Spinal cord (tissue), 10 donors: ENCODE measurements around the gene SGPL1. TPM values are rescaled to one million over a fixed set of nuclear protein-coding genes. Genes with fewer than 3 reads are reported as not detected.

ENCODE experiments used
- DNase-seq, 6 donors: peaks; one replicate each; pipeline versions ENCODE4 v3.0.0 to v3.0.0-alpha.2; 2013 to 2015; ENCODE audit warnings: low spot score in 6 of 6, low read depth in 4 of 6
- H3K27ac ChIP-seq: one replicate; pipeline ENCODE4 v1.5.1; 2013; ENCODE audit warnings: low read depth, low read length, control low read depth
- H3K27me3 ChIP-seq: one replicate; pipeline ENCODE4 v1.6.1; 2013; ENCODE audit warnings: low read length; ENCODE audit not compliant: control insufficient read depth, insufficient read depth
- H3K36me3 ChIP-seq: one replicate; pipeline ENCODE4 v1.6.1; 2013; ENCODE audit warnings: low read length; ENCODE audit not compliant: control insufficient read depth, insufficient read depth
- H3K4me1 ChIP-seq: one replicate; pipeline ENCODE4 v1.6.1; 2013; ENCODE audit warnings: low read length; ENCODE audit not compliant: control insufficient read depth, insufficient read depth
- H3K4me3 ChIP-seq: one replicate; pipeline ENCODE4 v1.5.1; 2013; ENCODE audit warnings: low read depth, low read length, control low read depth
- H3K9me3 ChIP-seq: one replicate; pipeline ENCODE4 v1.6.1; 2013; ENCODE audit warnings: low read length; ENCODE audit not compliant: control insufficient read depth, insufficient read depth
- WGBS: methylation state at CpG from one replicate; pipeline ENCODE4 v1.1.5; 2013; ENCODE audit warnings: missing lambda C conversion rate; ENCODE audit not compliant: insufficient coverage; 5-methylcytosine and 5-hydroxymethylcytosine counted together
- polyA plus RNA-seq, 2 donors: library from polyadenylated mRNA; unstranded; fragments of 120-200 nt; gene quantifications; one replicate each; pipeline ENCODE4 v1.2.1, GENCODE V29; 2013; ENCODE audit not compliant: insufficient read length in 2 of 2
- total RNA-seq, 2 donors: library from RNA; depleted of rRNA in 1 of 2; stranded (reverse); fragments of 120-200 nt in 1 of 2; fragments of >200 nt in 1 of 2; gene quantifications; one replicate each; pipeline versions ENCODE4 v1.2.3 to v1.2.4, GENCODE V29; 2013 to 2014
- donor health status: healthy.

Gene SGPL1
- total and polyA plus RNA-seq, 4 donors = 40.8 to 53.1 (median 49.2) TPM

DNA sequence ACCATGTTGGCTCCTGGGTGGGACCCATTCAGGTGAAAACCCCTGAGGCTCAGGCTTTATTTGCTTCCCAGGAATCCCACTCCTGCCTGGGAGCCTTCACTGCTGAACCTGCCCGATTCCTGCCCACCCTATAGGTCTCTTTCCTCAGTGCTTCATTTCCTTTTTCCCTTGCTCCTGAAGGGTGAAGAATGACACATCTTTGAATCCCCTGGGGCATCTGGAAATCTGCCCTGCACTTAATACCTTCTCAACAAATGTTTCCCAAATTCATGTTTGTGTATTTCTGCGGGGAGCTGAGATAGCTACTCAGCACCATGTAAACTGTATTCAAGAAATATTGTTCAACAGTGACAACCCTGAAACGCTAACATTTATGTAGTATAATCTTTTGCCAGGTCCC lies 82.9 kb downstream of the SGPL1 start:
- Histone ChIP-seq H3K27me3 (no peaks in the 10 kb centered on the region), H3K4me1 (peaks cover 8% of the 10 kb centered on the region), H3K4me3 (no peak overlapping the region), H3K9me3 (no peaks in the 10 kb centered on the region), H3K27ac (no peak overlapping the region), H3K36me3 (no peaks in the 10 kb centered on the region)
- no CpG with 5 or more reads among the region's 3 CpGs for WGBS
- no peak for DNase-seq

GRCh38 chr10:70899096-70899495 lies 83.3 kb downstream of the SGPL1 start:
- Histone ChIP-seq H3K36me3 (no peaks in the 10 kb centered on the region), H3K9me3 (no peaks in the 10 kb centered on the region), H3K4me1 (peaks cover 8% of the 10 kb centered on the region), H3K27me3 (no peaks in the 10 kb centered on the region), H3K4me3 (no peak overlapping the region), H3K27ac (no peak overlapping the region)
- WGBS = no CpG with 5 or more reads among the region's 4 CpGs
- no peak for DNase-seq

DNA sequence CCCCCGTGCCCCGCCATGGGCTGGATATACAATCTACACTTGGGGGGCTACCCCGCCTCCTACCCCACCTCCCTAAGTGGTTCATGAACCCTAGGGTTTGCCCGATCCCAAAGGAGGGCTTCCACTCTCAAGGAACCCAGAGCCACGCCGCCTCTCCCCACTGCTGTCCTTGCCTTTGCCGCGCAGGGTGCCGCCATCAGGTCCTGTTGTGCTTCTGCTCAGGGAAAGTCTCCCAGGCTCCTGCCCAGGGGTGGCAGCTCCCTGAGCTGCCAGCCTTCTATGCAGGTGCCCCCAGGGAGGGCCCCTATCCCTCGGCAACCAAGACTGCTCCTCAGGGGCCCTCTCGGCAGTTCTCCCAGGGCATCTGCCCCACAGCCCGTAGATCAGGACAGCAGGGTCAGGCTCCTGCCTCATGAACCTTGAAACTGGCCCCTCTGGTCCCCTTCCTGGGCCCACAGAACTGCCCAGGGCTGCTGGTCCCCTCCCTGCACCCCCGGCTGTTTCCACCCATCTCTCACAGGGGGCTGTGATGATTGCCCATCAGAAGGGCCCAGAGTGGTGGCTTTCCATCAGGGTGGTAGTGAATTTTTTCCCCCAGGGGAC lies 85.6 kb downstream of the SGPL1 start:
- no peak overlapping the region for H3K27ac ChIP-seq
- no peak overlapping the region for H3K4me3 ChIP-seq
- DNase-seq = no peak
- peaks cover 8% of the 10 kb centered on the region for H3K4me1 ChIP-seq
- H3K27me3 ChIP-seq = no peaks in the 10 kb centered on the region
- 82% methylated on average over 12 of the region's 13 CpGs for WGBS
- H3K36me3 ChIP-seq = no peaks in the 10 kb centered on the region
- no peaks in the 10 kb centered on the region for H3K9me3 ChIP-seq

GRCh38 chr10:70902661-70903261 lies 87.0 kb downstream of the SGPL1 start:
- no peak for DNase-seq
- no peaks in the 10 kb centered on the region for H3K9me3 ChIP-seq
- H3K27ac ChIP-seq = no peak overlapping the region
- peaks cover 16% of the 10 kb centered on the region for H3K4me1 ChIP-seq
- no peak overlapping the region for H3K4me3 ChIP-seq
- 86% methylated on average over 5 of the region's 5 CpGs for WGBS
- H3K27me3 ChIP-seq = no peaks in the 10 kb centered on the region
- no peaks in the 10 kb centered on the region for H3K36me3 ChIP-seq

GRCh38 chr10:70903262-70903921 lies 87.6 kb downstream of the SGPL1 start:
- Histone ChIP-seq H3K4me3 (no peak overlapping the region), H3K27me3 (no peaks in the 10 kb centered on the region), H3K9me3 (no peaks in the 10 kb centered on the region), H3K27ac (no peak overlapping the region), H3K4me1 (peaks cover 16% of the 10 kb centered on the region), H3K36me3 (no peaks in the 10 kb centered on the region)
- WGBS = 55% methylated on average over 14 of the region's 14 CpGs
- DNase-seq = peak in 5 of 6 donors; percentile 43 to 87 (median 49)

DNA sequence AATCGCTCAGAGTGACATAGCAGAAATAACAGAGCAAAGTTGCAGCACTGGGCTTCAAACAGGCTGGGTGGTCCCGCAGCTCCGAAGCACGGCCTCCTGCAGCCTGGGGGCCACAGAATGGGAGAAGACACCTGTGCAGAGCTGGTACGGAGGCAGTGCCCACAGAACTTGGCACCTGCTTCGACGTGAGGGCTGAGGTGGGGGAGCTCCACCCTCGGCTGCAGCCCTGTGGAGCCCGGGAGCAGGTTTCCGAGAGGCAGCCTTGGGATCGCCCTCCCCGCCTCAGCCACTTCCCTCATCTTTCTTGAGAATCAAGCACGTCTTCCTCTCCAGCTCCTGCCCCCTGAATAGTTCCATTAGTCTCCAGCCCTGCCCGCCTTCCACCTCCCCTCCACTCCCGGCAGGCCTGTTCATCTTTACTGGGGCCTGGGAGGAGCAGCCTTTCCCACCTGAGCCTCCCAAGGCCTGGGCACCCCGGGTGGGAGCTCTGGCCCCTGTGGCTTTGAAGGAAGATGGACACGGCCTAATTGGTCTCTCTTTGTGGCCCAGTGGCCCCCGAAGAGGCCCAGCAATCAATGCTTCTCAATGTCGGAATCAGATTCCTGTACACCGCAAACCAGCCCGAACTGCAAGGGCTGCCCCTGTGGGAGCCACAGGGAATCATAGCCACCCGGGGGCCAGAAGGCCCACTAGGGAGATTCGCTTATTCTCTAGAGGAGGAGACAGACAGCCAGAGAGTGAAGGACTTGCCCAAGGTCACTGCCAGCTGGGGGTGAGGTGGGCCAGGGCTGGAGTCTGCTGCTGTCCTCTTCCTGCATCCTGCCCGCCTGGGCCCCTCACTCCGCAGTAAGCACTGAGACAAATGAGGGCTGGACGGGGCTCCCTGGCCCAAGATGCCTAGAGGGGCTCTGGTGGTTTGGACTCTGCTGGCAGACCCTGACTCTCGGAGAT lies 89.6 kb downstream of the SGPL1 start:
- Histone ChIP-seq H3K4me1 (peaks cover 16% of the 10 kb centered on the region), H3K36me3 (no peaks in the 10 kb centered on the region), H3K9me3 (no peaks in the 10 kb centered on the region), H3K27me3 (no peaks in the 10 kb centered on the region), H3K27ac (no peak overlapping the region), H3K4me3 (no peak overlapping the region)
- 78% methylated on average over 27 of the region's 27 CpGs for WGBS
- no peak for DNase-seq

DNA sequence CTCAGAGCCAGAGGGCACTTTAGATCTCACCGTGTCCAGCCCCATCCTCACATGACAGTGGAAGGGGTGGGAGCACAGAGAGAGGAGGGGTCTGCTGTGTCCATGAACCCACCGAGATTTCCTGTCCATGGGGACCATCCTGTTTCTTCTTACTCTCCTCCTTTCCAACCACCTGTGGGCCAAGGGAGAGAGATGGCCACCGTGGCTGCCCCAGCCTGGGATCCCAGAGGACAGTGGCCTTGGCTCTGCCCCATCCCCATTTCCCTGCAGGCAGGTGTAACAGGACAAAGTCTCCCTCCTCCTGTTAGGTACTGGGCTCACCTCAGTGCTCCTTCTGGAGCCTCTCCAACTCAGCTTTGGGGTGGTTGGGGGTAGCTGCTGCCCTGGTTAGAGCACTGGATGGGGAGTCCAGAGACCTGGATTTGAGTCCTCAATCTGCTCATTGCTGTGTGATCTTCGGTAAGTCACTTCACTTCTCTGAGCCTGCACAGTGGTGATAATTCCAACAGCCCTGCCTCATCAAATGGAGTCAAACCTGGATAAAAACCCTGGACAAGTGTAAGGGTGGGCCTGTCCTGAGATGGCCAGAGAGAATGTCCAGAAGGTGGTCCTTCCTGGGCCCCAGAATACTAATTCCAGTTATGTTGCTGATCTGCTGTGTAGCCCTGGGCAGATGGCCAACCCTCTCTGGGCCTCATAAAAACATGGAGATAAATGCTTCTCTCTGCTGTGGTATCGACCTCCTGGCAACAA lies 90.5 kb downstream of the SGPL1 start:
- no peaks in the 10 kb centered on the region for H3K36me3 ChIP-seq
- H3K4me3 ChIP-seq = no peak overlapping the region
- no peaks in the 10 kb centered on the region for H3K9me3 ChIP-seq
- H3K27me3 ChIP-seq = no peaks in the 10 kb centered on the region
- H3K27ac ChIP-seq = no peak overlapping the region
- no CpG with 5 or more reads among the region's 5 CpGs for WGBS
- peaks cover 16% of the 10 kb centered on the region for H3K4me1 ChIP-seq
- no peak for DNase-seq

DNA sequence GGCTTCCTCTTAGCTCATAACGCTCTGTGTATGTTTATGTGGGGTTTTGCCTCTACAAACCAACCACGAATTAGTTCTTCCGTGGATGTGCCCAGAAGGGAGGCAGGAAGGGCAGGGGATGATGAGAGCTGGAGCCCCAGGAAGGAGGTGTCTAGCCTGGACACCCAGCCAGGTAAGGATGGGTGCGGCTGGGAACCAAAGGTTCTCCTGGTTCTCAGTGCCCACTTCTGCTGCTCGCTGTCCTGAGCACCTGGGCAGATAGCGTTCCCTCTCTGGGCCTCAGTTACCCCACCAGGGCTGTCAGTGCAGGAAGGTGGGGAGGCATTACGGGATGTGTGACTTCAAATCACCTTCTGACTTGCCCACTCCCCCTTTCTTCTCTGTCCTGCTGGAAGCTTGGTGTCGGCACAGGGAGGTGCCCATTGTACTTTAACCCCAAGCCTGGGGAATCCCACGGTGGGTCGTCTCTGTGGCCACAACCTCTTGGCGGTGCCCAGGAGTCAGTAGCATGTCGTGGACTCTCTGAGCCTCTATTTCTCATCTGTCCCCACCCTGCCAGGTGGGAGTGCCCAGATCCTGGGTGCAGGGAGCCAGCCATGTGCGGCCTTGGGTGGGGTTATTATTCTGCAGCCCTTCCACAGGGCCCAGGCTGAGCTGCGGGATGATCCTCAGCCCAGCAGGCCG lies 91.3 kb downstream of the SGPL1 start:
- DNase-seq = no peak
- Histone ChIP-seq H3K4me3 (no peak overlapping the region), H3K36me3 (no peaks in the 10 kb centered on the region), H3K27me3 (no peaks in the 10 kb centered on the region), H3K4me1 (peaks cover 16% of the 10 kb centered on the region), H3K27ac (no peak overlapping the region), H3K9me3 (no peaks in the 10 kb centered on the region)
- WGBS = 77% methylated on average over 14 of the region's 15 CpGs
